Stomach (tissue), 4 donors: ENCODE data around the gene KCNIP4.

Experiments used
- CTCF ChIP-seq, 7 experiments: fragments of 450-650 bp in 4 of 7; fragments of 200-600 bp in 3 of 7; sonication (generic) in 3 of 7; IDR thresholded peaks; one replicate each; pipeline ENCODE4 v1.5.1; 2016 to 2019; ENCODE audit warnings: antibody characterized with exemption in 7 of 7, control low read depth in 2 of 7, mild to moderate bottlenecking in 1 of 7
- POLR2A ChIP-seq, 4 donors: fragments of 450-650 bp; IDR thresholded peaks; one replicate each; pipeline ENCODE4 v1.6.1; 2016; ENCODE audit warnings: antibody characterized with exemption in 4 of 4, control low read depth in 2 of 4, mild to moderate bottlenecking in 1 of 4, moderate library complexity in 1 of 4
- POLR2AphosphoS5 ChIP-seq, 3 donors: sonication (generic); formaldehyde crosslinking; IDR thresholded peaks; one replicate each; pipeline ENCODE4 v1.6.1; 2016; ENCODE audit warnings: antibody characterized with exemption in 3 of 3

GRCh38 chr4:20681271-20681670 is 1267.3 kb downstream of the KCNIP4 start:
- TF ChIP-seq POLR2AphosphoS5 (IDR thresholded peaks at IDR 0.05) (no peak), CTCF (IDR thresholded peaks at IDR 0.05) (no peak), POLR2A (IDR thresholded peaks at IDR 0.05) (no peak)
